Activated T-cell treated with anti-CD3 and anti-CD28 coated beads, Interleukin-2, amount 50 U/mL, for 1 hour (primary cell): Measurements from ENCODE around the gene CASKIN2.
A peak's percentile ranks its signal among the peaks of the same experiment; 100 is the strongest.

Source experiments
- DNase-seq: peaks from one replicate; pipeline ENCODE4 v3.0.0-alpha.2; 2020

CASKIN2 gene

GRCh38 chr17:75504347-75505151 is 10.8 kb downstream of the CASKIN2 start:
- DNase-seq: peak; percentile 56

GRCh38 chr17:75503976-75504346 is 11.4 kb downstream of the CASKIN2 start:
- DNase-seq: no peak

DNA sequence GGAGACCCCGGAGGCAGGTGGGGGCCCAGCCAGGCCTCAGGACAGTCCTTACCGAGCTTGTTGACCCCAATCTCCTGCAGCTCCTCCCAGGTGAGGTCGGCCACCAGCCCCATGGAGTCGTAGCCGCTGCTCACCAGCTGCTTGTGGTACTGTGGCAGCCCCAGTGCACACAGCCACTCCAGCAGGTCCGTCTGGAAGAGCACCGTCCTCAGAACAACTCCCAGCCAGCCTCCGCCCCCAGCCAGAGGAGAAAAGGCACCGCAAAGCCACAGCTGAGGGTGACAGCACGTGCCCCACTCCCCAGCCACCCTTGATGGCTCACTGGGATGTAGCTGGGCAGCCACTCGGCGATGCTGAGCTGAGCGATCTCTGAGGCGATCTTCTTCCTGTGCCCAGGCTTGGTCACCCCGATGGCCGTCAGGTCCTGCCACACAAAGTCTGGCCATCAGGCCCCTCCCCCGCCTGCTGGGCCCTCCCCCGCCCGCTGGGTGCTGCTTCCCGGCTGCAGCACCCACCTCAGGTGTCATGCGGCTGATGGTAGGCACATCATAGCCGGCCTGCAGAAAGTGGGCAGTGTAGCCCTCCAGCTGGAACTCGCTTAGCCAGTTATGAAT is 11.9 kb downstream of the CASKIN2 start:
- DNase-seq: no peak

DNA sequence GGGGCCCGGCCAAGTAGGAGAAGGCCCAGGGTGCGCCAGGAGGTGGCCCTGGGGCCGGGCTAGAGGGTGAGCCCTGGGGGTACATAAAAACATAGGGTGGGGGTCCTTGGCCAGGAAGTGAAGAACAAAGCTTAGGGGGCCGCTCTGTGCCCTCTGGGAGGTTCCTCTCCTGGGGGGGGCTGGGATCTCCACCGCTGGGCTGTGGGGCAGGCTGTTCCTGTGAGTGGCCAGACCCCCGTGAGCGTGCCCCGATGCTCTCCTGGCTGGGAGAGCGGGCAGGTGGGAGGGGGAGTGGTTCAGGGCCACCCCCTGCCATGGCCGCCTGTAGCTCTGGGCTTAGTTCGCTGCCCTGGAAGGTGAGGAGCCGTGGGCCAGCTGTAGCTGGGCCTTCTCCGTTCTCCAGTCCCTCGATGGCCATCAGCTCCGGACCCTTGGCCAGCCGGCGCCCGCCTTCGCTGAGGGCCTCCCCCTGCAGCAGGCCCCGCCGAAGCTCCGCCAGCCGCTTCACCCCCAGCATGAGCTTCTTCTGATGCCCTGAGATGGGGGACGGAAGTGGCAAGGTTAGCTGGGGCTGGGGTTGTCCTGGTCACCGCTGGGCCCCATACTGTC is 12.5 kb downstream of the CASKIN2 start:
- DNase-seq: no peak

DNA sequence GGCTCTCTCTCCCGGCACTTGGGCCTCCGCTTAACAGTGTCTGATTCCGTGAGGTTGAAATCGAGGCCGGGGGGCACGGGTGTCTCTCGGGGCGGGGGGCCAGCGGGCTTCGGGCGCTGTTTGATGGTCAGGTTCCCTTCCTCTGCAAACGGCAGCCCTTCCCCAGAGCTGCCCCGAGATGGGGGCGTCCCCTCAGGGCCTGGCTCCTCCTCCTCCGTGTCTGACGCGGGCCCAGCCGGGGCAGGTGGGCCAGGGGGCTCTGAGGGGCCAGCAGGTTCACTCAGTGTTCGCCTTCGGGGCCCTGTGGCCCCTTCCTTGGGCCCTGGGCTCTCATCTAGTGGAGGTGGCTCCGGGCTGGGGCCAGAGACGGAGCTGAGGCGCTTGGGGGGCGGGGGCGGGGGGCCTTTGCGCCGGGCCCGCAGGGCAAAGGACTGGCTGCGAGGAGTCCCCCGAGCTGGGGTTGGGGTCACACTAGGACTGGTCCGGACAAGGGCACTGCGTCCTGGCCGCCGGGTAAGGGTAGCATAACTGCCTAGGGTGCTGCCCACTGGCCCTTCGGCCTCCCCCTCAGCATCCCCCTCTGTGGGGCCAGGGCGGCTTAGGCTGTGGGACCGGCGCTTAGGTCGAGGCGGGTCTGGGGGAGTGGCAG is 13.1 kb downstream of the CASKIN2 start:
- no peak for DNase-seq

DNA sequence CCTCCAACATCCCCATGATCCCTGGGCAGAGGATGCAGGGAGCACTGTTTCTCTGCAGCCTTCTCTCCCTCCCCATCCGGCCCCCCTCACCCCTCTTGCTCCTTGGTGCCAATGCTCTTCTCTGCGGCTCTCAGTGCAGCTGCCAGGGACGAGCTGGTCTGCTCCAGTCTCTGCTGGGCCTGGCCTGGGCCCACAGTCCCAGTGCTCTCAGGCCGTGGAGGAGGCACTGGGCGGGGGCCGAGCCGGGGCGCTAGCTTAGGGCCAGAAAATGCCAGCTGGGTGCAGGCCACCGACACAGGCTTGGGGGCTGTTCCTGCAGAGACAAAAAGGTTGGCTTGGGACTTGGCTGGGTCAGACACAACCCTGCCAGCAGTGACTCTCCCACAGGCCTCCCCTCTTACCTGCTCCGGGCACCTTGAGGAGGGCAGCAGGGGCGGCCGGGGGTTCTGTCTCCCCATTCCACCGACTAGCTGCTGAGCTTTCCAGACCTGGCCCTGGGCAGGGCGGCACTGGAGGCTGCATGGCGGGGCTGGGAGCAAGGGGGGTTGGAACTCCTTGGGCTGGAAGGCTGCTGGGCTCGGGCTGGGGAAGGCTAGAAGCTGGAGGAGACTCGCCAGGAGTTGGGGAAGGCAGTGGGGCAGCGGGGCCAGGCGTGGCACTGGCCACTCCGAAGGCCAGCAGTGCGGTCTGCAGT is 13.8 kb downstream of the CASKIN2 start:
- DNase-seq: no peak

DNA sequence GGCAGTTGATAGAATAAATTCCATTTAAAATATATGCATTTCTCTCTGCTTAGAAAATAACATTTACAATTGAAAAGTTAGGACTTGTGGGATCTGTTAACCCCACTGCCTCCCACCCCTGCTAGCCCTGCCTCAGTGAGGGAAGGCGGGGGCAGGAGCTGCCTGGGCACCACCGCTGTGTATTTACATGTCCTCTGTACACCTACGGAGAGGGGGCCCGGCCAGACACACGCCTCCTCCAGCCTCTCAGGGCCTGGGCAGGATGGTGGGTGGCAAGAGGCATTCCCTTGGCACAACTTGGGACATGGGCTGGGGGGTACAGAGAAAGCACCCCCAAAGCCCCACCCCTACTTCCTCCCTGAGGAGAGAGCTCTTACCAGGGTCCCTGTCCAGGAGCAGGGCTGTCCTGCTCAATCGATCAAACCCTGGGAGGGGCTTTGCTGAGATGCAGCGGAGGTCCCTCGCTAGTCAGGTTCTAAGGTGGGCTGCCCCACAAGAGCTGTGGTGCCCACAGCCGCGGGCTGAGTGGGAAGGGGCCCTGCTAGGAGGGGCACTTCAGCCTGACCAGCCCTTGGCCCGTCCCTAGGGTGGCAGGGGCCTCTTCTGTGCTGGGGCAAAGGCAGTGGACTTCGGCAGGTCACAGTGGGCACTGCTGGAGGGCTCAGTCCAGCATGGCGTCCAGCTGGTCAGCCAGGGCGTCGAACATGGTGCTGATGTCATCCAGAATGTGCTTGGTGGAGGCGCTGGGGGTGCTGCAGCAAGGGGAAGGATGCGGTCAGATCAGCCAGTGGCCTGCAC is 14.7 kb downstream of the CASKIN2 start:
- DNase-seq: no peak

GRCh38 chr17:75499313-75500022 is 15.9 kb downstream of the CASKIN2 start:
- DNase-seq: no peak

- no peak for DNase-seq
Measured at GRCh38 chr17:75498726-75499213, 16.6 kb downstream of the CASKIN2 start.

- no peak for DNase-seq
Measured at GRCh38 chr17:75498039-75498725, 17.2 kb downstream of the CASKIN2 start.

GRCh38 chr17:75496005-75496404 is 19.3 kb downstream of the CASKIN2 start:
- no peak for DNase-seq

- DNase-seq: no peak
Measured at GRCh38 chr17:75494326-75494877, 20.9 kb downstream of the CASKIN2 start.

DNA sequence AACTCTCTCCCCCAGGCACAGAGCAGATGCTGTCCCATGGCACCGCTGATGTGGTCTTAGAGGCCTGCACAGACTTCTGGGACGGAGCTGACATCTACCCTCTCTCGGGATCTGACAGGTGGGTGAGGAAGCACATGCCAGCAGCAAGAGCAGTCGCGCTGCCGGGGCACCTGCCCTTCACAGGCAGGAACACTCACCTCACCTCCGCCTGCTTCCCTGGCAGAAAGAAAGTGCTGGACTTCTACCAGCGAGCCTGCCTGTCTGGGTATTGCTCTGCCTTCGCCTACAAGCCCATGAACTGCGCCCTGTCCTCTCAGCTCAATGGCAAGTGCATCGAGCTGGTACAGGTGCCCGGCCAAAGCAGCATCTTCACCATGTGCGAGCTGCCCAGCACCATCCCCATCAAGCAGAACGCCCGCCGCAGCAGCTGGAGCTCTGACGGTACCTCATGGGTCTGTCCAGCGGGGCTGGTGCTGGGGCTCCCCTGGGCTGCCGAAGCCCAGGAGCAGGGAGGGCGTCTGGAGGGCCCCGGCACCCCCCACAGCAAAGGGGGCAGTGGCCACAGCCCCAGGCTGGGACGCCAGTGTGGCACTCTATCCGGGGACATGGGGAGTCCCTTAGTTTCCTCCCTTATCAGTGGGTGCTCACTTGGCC is 21.7 kb downstream of the CASKIN2 start:
- no peak for DNase-seq

DNA sequence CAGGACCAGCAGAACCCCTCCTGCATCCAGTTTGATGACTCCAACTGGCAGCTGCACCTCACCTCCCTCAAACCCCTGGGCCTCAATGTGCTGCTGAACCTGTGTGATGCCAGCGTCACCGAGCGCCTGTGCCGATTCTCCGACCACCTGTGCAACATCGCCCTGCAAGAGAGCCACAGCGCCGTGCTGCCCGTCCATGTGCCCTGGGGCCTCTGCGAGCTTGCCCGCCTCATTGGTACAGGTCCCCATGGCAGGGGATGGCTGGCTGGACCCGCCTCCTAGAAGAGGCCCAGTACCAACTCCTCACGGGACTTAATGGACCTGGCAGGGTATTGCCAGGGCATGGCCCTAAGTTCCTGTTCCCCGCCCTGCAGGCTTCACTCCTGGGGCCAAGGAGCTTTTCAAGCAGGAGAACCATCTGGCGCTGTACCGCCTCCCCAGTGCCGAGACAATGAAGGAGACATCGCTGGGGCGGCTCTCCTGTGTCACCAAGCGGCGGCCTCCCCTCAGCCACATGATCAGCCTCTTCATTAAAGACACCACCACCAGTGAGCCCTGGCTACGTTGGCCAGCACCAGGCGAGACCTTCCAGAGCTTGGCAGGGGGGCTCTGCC is 22.7 kb downstream of the CASKIN2 start:
- DNase-seq: no peak

- no peak for DNase-seq
Measured at GRCh38 chr17:75491680-75492079, 23.7 kb downstream of the CASKIN2 start.

GRCh38 chr17:75490953-75491649 is 24.2 kb downstream of the CASKIN2 start:
- no peak for DNase-seq

DNA sequence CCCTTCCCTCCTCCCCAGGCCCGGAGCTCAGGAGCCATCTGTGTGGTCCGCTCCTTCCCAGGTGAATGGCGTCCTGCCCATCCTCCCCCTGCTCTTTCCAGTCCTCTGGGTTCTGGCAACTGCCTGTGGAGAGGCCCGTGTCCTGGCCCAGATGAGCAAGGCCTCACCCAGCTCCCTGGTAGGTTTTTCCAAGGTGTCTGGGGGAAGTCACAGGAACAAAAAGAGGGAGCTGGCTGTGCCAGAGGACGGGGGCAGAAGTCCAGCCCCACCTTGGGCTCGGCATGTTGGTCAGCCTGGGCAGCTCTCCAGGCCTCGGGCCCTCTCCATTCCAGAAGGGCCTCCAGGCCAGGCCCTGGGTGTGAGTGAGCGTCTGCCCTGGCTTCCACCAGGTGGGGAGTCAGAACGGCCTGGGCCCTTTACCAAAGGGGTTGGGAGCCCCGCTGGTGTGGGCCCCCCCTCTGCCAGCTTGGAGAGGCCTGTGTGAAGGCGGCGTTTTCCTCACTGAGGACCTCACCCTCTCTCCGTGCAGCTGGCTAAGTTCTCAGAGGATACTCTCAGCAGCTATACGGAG is 25.1 kb downstream of the CASKIN2 start:
- DNase-seq: no peak

DNA sequence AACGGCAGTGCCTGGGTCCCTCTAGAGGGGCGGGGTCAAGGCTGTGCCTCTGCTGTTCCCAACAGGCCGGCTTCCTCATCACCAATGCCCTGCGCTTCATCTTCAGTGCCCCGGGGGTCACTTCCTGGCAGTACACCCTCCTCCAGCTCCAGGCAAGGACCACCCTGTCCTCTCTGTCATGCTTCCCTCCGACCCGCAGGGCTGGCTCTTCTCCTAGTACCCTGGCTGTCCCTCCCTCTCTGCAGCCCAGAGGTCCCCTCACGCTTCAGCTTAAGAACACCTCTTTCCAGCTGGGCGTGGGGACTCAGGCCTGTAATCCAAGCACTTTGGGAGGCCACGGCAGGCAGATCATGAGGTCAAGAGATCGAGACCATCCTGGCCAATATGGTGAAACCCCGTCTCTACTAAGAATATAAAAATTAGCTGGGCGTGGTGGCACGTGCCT is 25.8 kb downstream of the CASKIN2 start:
- DNase-seq: no peak
